HEK293 (cell line): ENCODE measurements around the gene BUD23.

Experiments
- MYNN ChIP-seq: fragments of 450-650 bp; formaldehyde crosslinking; IDR thresholded peaks from 2 replicates; pipeline ENCODE4 v1.5.1; 2016; ENCODE audit warnings: missing biosample characterization, missing genetic modification characterization, borderline replicate concordance
- YY1 ChIP-seq: fragments of 450-650 bp; formaldehyde crosslinking; IDR thresholded peaks from 2 replicates; pipeline ENCODE4 v1.5.1; 2018; ENCODE audit warnings: missing biosample characterization, missing genetic modification characterization
- ZNF266 ChIP-seq: fragments of 450-650 bp; formaldehyde crosslinking; IDR thresholded peaks from 2 replicates; pipeline ENCODE4 v1.5.1; 2016; ENCODE audit warnings: missing biosample characterization, missing genetic modification characterization, low read depth
- TF ChIP-seq, protein P1 (sequence below): fragments of 450-650 bp; formaldehyde crosslinking; IDR thresholded peaks from 2 replicates; pipeline ENCODE4 v1.5.1; 2016; ENCODE audit warnings: missing biosample characterization, missing genetic modification characterization

DNA sequence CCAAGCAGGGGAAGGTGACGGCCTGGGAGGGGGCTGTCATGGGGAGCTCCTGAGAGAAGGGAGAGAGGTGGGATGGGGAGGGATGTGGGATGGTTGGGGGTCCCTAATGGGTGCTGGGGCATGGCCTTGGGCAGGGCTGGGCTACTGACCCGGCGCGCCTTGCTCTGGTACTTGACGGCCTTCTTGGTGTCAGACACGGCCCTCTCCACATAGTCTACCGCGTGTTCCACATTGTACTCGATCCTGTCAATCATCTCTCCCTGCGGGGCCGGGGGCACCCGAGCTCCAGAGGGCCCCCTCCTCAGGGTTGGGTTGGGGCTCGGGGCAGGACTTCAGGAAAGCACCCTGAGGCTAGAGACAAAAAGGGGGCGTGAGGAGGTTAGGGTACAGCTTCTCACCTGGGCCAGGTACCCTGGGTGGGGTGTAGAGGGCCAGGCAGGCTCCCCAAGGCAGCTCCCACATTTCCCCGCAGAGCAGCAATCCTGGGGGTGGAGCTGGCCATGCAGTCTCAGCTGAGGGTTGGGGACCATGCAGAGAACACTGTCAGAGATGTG lies 17.3 kb downstream of the BUD23 start:
- TF ChIP-seq ZNF266 (tag by site-specific recombination) (no peak), YY1 (tag by site-specific recombination) (no peak), MYNN (no peak)
- TF ChIP-seq, protein P1, sequence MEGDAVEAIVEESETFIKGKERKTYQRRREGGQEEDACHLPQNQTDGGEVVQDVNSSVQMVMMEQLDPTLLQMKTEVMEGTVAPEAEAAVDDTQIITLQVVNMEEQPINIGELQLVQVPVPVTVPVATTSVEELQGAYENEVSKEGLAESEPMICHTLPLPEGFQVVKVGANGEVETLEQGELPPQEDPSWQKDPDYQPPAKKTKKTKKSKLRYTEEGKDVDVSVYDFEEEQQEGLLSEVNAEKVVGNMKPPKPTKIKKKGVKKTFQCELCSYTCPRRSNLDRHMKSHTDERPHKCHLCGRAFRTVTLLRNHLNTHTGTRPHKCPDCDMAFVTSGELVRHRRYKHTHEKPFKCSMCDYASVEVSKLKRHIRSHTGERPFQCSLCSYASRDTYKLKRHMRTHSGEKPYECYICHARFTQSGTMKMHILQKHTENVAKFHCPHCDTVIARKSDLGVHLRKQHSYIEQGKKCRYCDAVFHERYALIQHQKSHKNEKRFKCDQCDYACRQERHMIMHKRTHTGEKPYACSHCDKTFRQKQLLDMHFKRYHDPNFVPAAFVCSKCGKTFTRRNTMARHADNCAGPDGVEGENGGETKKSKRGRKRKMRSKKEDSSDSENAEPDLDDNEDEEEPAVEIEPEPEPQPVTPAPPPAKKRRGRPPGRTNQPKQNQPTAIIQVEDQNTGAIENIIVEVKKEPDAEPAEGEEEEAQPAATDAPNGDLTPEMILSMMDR (tag by site-specific recombination) = no peak
